ENCODE data around the gene C2. TPM values are rescaled to one million over a fixed set of nuclear protein-coding genes. Genes with fewer than 3 reads are reported as not detected.
A peak's percentile ranks its signal among the peaks of the same experiment; 100 is the strongest.
"Not testable (repeated sequence)": the region's sequence is repeated elsewhere in the genome, so short reads cannot be mapped to it uniquely, and the experiment has no call there.

The C2 gene
- total RNA-seq, 1 experiment from 2014 or later, result 3.2 TPM

DNA sequence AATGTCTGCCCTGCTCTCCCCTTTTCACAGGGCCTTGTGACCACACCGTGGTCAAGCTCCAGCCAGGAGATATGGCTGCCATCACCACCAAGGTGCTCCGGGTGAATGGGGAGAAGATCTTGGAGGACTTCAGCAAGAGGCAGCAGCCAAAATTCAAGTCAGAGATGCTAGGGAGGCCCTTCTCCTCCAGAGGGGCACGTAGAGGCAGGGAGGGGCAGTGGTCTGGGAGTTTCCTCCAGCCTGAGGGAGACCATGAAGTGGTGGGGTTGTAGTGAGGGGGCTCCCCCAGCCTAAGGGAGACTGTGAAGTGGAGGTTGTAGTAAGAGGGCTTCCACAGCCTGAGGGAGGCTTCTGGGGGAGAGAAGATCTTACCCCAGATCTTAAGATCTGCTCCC is 40.4 kb downstream of the C2 start:
- DNase-seq (ENCODE audit: low read depth), result no peak
- in situ Hi-C loops (cut with HindIII; ENCODE audit: low pct_unique_long_range_greater_than_20kb, low sequenced_read_pairs), result no loop called here

DNA sequence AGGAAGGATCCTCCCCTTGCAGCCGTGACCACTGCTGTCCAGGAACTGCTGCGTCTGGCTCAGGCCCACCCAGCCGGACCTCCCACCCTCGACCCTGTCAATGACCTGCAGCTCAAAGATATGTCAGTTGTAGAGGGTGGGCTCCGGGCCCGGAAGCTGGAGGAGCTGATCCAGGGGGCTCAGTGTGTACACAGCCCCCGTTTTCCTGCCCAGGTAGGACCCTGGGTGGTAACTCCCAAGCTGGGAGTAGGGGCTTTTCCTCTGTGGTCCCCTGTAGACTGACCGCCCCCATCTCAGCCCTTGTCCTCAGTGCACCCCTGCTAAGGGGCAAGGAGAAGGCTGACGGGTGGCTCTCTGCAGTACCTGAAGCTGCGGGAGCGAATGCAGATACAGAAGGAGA is 40.8 kb downstream of the C2 start:
- no peak for DNase-seq (ENCODE audit: low read depth)
- in situ Hi-C loops (cut with HindIII; ENCODE audit: low pct_unique_long_range_greater_than_20kb, low sequenced_read_pairs), result no loop called here

DNA sequence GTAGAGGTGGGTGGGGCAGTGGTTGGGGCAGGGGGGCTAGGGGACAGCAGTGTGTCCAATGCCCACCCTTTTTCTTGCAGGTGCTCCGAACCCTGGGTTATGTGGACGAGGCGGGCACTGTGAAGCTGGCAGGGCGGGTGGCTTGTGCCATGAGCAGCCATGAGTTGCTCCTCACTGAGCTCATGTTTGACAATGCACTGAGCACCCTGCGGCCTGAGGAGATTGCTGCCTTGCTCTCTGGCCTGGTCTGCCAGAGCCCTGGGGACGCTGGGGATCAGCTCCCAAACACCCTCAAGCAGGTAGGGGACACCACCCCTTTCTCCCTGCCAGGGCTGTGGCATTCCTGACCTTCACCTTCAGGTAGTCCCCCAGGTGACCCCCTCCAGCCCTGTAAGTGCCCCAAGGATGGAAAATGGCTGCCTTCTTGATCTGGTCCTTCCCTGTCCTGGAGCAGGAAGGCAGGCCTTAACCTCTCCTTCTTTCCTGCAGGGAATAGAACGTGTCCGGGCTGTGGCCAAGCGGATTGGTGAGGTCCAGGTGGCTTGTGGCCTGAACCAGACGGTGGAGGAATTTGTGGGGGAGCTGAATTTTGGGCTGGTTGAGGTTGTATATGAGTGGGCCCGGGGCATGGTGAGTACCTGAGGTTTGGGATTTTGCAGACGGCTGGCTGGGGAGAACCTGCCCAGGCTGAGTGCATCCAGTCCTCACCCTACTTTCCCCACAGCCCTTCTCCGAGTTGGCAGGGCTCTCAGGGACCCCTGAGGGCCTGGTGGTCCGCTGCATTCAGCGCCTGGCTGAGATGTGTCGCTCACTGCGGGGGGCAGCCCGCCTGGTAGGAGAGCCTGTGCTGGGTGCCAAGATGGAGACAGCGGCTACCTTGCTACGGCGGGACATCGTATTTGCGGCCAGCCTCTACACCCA is 41.5 kb downstream of the C2 start:
- no peak for DNase-seq (ENCODE audit: low read depth)
- in situ Hi-C loops (cut with HindIII; ENCODE audit: low pct_unique_long_range_greater_than_20kb, low sequenced_read_pairs), result no loop called here

DNA sequence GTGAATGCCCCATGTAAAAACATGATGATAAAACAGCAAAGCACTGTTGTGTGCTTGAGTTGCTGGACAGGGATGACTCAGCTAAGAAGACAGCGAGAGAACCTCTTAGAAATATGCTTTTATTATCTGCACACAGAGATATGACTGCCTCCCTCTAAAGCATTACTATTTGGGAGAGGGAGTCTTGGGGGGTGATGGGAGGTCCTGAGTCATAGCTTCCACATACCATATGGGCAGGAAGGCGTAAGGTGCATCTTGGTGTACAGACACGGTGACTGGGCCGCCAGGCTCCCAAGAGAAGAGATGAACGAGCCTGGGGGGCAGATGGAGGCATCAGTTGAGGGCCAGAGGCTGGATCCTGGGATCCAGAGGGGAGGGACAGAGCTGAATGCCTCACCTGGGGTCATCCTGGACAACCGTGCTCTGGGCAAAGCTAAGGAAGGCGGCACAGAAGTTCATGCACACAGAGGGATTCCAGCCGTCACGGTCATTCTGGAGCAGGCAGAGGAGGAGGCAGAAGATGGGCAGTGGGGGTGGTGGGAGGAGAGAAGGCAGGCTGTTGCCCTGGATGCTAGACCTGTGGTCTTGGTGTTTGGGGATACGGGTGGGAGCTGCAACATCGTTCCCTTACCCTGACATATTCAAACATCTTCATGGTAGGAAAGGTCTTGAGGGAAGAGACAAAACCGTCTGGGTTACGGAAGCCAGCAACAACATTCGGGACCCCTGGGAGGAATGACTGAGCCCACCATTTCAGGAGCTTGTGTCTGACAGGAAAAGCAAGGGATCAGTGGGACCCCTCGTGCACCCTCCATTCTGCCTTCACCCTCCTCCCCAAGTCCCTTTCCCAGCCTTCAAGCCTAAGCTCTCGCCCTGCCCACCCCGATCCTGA is 42.4 kb downstream of the C2 start:
- in situ Hi-C loops (cut with HindIII; ENCODE audit: low pct_unique_long_range_greater_than_20kb, low sequenced_read_pairs), result no loop called here
- no peak for DNase-seq (ENCODE audit: low read depth)

DNA sequence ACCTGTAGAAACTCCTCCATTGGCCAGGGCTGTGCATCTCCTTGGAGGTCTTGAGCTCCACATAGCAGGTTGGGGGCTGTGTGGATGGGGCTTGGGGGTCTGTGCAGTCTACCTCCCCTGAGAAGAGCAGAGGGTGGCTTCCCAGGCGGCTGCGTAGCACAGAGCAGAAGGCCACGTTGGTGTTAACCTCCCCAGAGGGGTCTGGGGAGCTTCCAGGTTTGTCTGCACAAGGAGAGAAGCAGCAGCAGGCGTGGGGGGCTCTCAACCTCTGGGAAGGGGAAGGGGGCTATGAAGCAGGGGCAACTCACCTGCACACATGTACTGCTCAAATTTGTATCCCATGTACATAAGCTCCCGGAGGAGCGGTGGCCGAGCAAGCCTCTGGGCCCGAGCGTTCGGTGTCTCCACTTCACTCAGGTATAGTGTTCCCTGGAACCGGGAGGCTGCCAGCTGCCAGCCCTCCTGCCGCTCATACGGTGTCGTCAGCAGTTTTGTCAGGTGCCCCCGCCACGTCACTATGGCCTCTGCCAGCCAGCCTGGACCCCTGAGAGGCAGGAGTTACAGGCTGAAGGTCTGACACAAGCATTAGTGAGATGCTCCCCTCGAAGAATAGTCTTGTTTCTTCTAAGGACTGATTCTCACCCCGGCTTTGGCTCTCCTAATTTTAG is 43.2 kb downstream of the C2 start:
- DNase-seq (ENCODE audit: low read depth), result no peak
- in situ Hi-C loops (cut with HindIII; ENCODE audit: low pct_unique_long_range_greater_than_20kb, low sequenced_read_pairs), result no loop called here

DNA sequence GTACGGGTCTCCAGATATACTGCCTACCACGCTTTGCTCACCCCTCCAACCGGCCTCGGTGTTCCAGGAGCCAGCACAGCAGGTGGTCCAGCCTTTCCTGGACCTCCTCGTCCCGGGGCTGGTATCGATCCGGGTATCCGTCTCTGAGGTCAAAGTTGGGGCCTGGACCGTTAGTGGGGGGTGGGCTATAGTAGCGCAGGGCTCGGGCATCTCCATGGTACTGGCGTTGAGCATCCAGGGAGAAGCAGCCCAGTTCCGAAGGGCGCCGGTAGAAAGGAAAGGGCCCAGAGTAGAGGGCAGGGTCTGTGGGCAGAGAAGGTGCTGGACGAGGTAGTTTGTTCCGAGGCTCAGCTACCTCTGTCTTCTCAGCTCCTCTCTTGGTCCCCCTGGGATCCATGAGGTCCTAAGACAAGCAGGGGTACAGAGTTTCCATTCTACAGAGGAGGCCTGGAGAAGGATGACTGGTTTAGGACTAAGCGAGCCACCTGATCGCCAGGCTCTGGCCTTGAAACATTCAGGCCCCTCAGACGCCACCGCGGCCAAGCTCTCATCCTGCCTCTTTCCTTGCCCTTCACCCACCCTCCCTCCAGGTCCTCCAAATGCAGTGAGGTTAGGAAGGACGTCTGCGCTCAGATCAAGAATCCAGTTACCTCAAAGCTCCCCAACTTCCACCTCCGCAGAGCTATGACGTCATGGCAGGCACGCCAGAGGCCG is 43.9 kb downstream of the C2 start:
- no peak for DNase-seq (ENCODE audit: low read depth)
- in situ Hi-C loops (cut with HindIII; ENCODE audit: low pct_unique_long_range_greater_than_20kb, low sequenced_read_pairs), result no loop called here

DNA sequence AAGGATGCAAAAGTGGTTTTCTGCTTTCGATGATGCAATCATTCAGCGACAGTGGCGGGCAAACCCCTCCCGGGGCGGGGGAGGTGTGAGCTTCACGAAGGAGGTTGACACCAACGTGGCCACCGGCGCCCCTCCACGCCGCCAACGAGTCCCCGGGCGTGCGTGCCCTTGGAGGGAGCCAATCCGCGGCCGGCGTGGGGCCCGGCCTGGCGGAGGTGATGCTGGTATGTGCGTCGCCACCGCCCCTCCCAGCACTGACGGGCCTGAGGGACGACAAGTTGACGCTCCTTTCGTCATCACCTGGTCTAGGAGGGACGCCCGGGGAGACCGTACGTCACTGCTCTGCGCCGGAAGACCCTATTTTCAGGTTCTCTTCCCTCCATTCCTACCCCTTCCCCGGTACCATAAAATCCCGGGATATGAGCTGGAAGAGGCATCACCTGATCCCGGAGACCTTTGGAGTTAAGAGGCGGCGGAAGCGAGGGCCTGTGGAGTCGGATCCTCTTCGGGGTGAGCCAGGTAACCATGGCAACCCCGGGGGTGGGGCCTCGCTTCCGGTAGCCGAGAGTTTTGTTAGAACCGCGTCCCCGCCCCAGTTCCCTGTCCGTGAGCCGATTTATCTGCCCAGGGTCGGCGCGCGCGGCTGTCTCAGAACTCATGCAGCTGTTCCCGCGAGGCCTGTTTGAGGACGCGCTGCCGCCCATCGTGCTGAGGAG is 44.6 kb downstream of the C2 start, which contains the start of gene DXO:
DXO (minus strand) TSS at position 146 of the 716 bp plus-strand sequence. CDS start 463 bp downstream, outside the sequence.
- in situ Hi-C loops (cut with HindIII; ENCODE audit: low pct_unique_long_range_greater_than_20kb, low sequenced_read_pairs), result no loop called here

DNA sequence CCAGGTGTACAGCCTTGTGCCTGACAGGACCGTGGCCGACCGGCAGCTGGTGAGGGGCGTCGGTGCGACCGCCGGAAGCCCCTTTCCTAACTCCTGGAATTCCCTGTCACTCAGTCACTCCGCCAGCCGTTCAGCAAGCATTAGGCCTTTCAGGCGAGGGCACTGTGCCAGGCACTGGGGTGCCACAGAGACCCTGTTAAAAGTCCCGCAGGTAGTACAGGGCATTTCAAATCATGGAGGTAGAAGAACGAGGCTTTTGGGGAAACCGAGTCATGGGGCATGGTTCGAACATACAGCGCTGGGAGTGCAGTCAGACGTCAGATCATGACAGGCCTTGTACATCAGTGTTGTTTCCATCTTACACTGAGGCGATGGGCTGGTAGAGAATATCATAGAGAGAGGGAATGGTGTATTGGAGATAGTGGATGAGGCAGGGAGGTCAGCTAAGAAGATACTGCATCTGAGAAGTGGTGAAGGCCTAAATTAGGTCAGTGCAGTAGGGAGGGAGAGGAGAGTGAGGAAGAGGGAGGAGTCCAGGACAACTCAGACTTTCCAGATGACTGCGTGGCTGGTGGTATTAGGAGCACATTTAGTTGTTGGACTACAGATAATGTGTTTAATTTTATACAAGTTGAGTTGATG is 45.3 kb downstream of the C2 start:
- peak; percentile 38 for DNase-seq (ENCODE audit: low read depth)
- in situ Hi-C loops (cut with HindIII; ENCODE audit: low pct_unique_long_range_greater_than_20kb, low sequenced_read_pairs), result no loop called here

More for the DNA sequence above, 44.6 kb downstream of the C2 start, which contains the start of gene DXO:
- DNase-seq (ENCODE audit: low read depth), result peak; percentile 100

DNA sequence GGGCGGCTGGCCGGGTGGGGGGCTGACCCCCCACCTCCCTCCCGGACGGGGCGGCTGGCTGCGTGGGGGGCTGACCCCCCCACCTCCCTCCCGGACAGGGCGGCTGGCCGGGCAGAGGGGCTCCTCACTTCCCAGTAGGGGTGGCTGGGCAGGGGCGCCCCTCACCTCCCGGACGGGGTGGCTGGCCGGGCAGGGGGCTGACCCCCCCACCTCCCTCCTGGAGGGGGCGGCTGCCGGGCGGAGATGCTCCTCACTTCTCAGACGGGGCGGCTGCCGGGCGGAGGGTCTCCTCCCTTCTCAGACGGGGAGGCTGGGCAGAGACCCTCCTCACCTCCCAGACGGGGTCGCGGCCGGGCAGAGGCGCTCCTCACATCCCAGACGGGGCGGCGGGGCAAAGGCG is 48.5 kb downstream of the C2 start:
- in situ Hi-C loops (cut with HindIII; ENCODE audit: low pct_unique_long_range_greater_than_20kb, low sequenced_read_pairs); DNase-seq (ENCODE audit: low read depth): not testable (repeated sequence)

DNA sequence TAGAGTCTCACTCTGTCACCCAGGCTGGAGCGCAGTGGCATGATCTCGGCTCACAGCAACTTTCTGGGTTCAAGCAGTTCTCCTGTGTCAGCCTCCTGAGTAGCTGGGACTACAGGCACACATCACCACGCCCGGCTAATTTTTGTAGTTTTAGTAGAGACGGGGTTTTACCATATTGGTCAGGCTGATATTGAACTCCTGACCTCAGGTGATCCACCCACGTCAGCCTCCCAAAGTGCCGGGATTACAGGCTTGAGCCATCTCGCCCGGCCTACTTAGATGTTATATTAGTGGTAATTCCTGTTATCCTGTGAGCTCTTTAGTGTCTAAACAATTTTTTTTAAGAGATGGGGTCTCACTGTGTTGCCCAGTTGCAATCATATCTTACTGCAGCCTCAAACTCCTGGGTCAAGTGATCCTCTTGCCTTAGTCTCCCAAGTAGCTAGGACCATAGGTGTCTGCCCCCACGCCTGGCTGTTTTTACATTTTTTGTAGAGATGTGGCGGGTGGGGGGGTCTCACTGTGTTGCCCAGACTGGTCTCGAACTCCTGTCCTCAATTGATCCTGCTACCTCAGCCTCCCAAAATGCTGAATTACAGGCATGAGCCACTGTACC is 50.4 kb downstream of the C2 start:
- in situ Hi-C loops (cut with HindIII; ENCODE audit: low pct_unique_long_range_greater_than_20kb, low sequenced_read_pairs), result no loop called here

DNA sequence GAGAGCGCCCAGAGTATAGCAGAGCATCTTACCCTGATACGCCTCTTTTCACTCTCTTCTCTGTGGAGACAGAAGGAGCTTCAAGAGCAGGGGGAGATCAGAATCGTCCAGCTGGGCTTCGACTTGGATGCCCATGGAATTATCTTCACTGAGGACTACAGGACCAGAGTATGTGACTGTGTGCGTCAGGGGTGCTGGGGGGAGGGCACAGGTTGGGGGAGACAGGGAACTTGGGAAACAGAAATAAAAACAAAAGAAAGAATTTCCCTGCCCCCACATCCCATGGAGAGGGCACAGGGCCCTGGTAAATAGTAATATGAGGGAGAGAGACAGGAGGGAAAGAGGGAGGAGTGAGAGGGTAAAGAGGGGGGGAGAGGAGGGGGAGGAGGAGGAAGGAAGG is 51.3 kb downstream of the C2 start:
- in situ Hi-C loops (cut with HindIII; ENCODE audit: low pct_unique_long_range_greater_than_20kb, low sequenced_read_pairs), result no loop called here

More for the DNA sequence above, 50.4 kb downstream of the C2 start:
- no peak for DNase-seq (ENCODE audit: low read depth)

DNA sequence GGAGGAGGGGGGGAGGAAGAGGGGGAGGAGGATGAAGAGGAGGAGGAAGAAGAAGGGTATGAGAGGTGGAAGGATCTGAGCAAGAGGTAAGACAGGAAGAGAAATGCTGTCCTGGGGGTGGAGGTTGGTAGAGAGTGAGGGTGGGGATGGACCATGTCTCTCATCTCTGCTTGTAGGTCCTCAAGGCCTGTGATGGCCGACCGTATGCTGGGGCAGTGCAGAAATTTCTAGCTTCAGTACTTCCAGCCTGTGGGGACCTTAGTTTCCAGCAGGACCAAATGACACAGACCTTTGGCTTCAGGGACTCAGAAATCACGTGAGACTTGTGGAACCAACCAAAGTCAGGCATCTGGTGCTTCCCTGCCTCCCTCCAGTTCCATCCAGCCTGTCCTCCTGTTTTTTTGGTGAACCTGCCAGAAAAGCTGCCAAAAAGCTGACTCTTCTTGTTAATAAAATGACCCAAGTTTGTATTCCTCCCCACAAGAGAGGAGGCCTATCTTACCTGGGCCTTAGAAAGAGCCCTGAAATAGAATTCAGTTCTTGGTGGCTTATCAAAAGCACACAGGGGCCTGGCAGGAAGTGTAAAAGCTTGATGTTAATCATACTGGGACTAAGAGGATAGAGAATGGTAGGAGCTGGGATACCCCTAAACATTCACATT is 51.9 kb downstream of the C2 start:
- no peak for DNase-seq (ENCODE audit: low read depth)
- in situ Hi-C loops (cut with HindIII; ENCODE audit: low pct_unique_long_range_greater_than_20kb, low sequenced_read_pairs), result no loop called here

More for the DNA sequence above, 51.3 kb downstream of the C2 start:
- DNase-seq (ENCODE audit: low read depth), result no peak

DNA sequence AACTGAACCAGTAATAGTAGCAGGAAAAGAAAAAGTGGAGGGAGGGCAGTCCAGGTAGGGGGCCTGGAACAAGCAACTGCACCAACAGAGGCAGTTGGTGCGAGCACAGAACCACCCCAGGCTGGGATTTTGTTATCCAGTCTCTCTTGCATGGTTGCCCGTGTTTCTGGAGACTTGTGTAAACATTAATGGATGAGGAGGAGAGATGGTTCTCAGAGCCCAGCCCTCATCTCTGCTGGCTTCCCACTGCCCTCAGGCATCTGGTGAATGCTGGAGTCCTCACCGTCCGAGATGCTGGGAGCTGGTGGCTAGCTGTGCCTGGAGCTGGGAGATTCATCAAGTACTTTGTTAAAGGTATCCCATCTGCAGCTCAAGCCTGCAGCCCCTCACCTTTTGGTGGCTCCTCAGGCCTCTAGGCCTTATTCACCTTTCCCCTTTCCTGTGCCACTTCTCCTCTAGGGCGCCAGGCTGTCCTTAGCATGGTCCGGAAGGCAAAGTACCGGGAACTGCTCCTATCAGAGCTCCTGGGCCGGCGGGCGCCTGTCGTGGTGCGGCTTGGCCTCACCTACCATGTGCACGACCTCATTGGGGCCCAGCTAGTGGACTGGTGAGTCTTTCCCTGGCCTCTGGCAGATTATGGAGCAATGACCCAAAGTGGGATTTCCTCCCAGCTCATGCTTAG is 52.8 kb downstream of the C2 start:
- in situ Hi-C loops (cut with HindIII; ENCODE audit: low pct_unique_long_range_greater_than_20kb, low sequenced_read_pairs); DNase-seq (ENCODE audit: low read depth): not testable (repeated sequence)

DNA sequence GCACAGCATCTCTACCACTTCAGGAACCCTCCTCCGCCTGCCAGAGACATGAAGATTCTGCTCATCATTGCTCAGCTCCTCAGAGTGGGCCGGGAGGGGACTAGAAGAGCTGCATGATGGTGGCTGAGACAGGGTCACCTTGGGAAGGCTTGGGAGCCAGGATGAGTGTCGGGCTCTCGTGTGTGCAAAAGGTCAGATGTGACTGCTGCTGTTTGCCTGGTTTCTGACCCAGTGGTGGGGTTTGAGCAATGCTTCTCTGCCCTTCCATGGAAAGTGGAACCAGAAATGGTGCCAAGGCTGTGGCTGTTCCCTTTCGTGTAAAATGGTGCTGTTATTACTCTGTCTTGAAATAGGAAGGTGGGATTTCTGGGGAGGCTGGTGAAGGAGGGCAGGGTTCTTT is 53.5 kb downstream of the C2 start:
- DNase-seq (ENCODE audit: low read depth); in situ Hi-C loops (cut with HindIII; ENCODE audit: low pct_unique_long_range_greater_than_20kb, low sequenced_read_pairs): not testable (repeated sequence)

DNA sequence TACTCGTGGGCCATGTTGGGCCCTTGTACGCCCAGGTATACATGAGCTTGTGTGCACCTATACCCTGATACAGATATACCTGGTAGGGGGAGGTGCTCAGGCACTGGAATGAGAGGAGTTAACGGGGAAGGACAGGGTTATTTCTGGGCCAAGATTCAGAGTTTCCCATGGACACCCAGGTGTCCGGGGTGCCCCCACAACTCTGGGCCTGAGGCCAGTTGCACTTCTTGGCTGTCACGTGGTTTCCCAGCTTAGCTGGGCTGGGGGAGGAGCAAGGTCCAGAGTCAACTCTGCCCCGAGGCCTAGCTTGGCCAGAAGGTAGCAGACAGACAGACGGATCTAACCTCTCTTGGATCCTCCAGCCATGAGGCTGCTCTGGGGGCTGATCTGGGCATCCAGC is 54.2 kb downstream of the C2 start, which contains the start of gene C4A:
C4A (plus strand) TSS at position 314 of the 400 bp plus-strand sequence; CDS start at position 365, 51 bp downstream.
- in situ Hi-C loops (cut with HindIII; ENCODE audit: low pct_unique_long_range_greater_than_20kb, low sequenced_read_pairs), result not testable (repeated sequence)

More for the DNA sequence above, 54.2 kb downstream of the C2 start, which contains the start of gene C4A:
- not testable (repeated sequence) for DNase-seq (ENCODE audit: low read depth)

Measured in Caki2 (cell line).